ENCODE results near the gene RCAN2.

Gene RCAN2

GRCh38 chr6:46327779-46328178 lies 163.5 kb downstream of the RCAN2 start:
- Mint-ChIP-seq H3K4me1 (ENCODE audit: low read depth) (no peaks in the 10 kb centered on the region), H3K9me3 (ENCODE audit: low read depth) (no peaks in the 10 kb centered on the region), H3K27me3 (peaks cover 7% of the 10 kb centered on the region), H3K4me3 (no peak overlapping the region), H3K36me3 (no peaks in the 10 kb centered on the region), H3K27ac (no peak overlapping the region)

GRCh38 chr6:46325561-46326530 lies 165.4 kb downstream of the RCAN2 start:
- Mint-ChIP-seq H3K9me3 (ENCODE audit: low read depth) (no peaks in the 10 kb centered on the region), H3K27me3 (peaks cover 9% of the 10 kb centered on the region), H3K27ac (no peak overlapping the region), H3K36me3 (no peaks in the 10 kb centered on the region), H3K4me1 (ENCODE audit: low read depth) (no peaks in the 10 kb centered on the region), H3K4me3 (no peak overlapping the region)

- Mint-ChIP-seq H3K27ac (no peak overlapping the region), H3K4me1 (ENCODE audit: low read depth) (no peaks in the 10 kb centered on the region), H3K9me3 (ENCODE audit: low read depth) (no peaks in the 10 kb centered on the region), H3K36me3 (no peaks in the 10 kb centered on the region), H3K4me3 (no peak overlapping the region), H3K27me3 (peaks cover 9% of the 10 kb centered on the region)
Measured at GRCh38 chr6:46324706-46325105, 166.5 kb downstream of the RCAN2 start.

- no peak overlapping the region for H3K4me3 Mint-ChIP-seq
- H3K36me3 Mint-ChIP-seq, result no peaks in the 10 kb centered on the region
- no peaks in the 10 kb centered on the region for H3K4me1 Mint-ChIP-seq (ENCODE audit: low read depth)
- H3K9me3 Mint-ChIP-seq (ENCODE audit: low read depth), result no peaks in the 10 kb centered on the region
- peaks cover 7% of the 10 kb centered on the region for H3K27me3 Mint-ChIP-seq
- no peak overlapping the region for H3K27ac Mint-ChIP-seq
Measured at GRCh38 chr6:46323966-46324622, 167.2 kb downstream of the RCAN2 start.

GRCh38 chr6:46323312-46323965 lies 167.8 kb downstream of the RCAN2 start:
- H3K27me3 Mint-ChIP-seq, result peaks cover 5% of the 10 kb centered on the region
- H3K9me3 Mint-ChIP-seq (ENCODE audit: low read depth), result no peaks in the 10 kb centered on the region
- H3K4me3 Mint-ChIP-seq, result no peak overlapping the region
- no peaks in the 10 kb centered on the region for H3K36me3 Mint-ChIP-seq
- no peak overlapping the region for H3K27ac Mint-ChIP-seq
- H3K4me1 Mint-ChIP-seq (ENCODE audit: low read depth), result no peaks in the 10 kb centered on the region

GRCh38 chr6:46320505-46320904 lies 170.7 kb downstream of the RCAN2 start:
- no peaks in the 10 kb centered on the region for H3K36me3 Mint-ChIP-seq
- no peaks in the 10 kb centered on the region for H3K4me1 Mint-ChIP-seq (ENCODE audit: low read depth)
- H3K27ac Mint-ChIP-seq, result no peak overlapping the region
- peaks cover 5% of the 10 kb centered on the region for H3K27me3 Mint-ChIP-seq
- no peak overlapping the region for H3K4me3 Mint-ChIP-seq
- H3K9me3 Mint-ChIP-seq (ENCODE audit: low read depth), result no peaks in the 10 kb centered on the region

- Mint-ChIP-seq H3K4me3 (no peak overlapping the region), H3K36me3 (no peaks in the 10 kb centered on the region), H3K27me3 (no peaks in the 10 kb centered on the region), H3K9me3 (ENCODE audit: low read depth) (no peaks in the 10 kb centered on the region), H3K27ac (no peak overlapping the region), H3K4me1 (ENCODE audit: low read depth) (no peaks in the 10 kb centered on the region)
Measured at GRCh38 chr6:46315589-46315988, 175.7 kb downstream of the RCAN2 start.

- Mint-ChIP-seq H3K27ac (no peak overlapping the region), H3K9me3 (ENCODE audit: low read depth) (no peaks in the 10 kb centered on the region), H3K4me3 (no peak overlapping the region), H3K4me1 (ENCODE audit: low read depth) (no peaks in the 10 kb centered on the region), H3K27me3 (peaks cover 3% of the 10 kb centered on the region), H3K36me3 (no peaks in the 10 kb centered on the region)
Measured at GRCh38 chr6:46312654-46313053, 178.6 kb downstream of the RCAN2 start.

- peaks cover 5% of the 10 kb centered on the region for H3K27me3 Mint-ChIP-seq
- no peak overlapping the region for H3K27ac Mint-ChIP-seq
- H3K4me3 Mint-ChIP-seq, result no peak overlapping the region
- no peaks in the 10 kb centered on the region for H3K36me3 Mint-ChIP-seq
- H3K9me3 Mint-ChIP-seq (ENCODE audit: low read depth), result no peaks in the 10 kb centered on the region
- H3K4me1 Mint-ChIP-seq (ENCODE audit: low read depth), result no peaks in the 10 kb centered on the region
Measured at GRCh38 chr6:46310196-46310595, 181.1 kb downstream of the RCAN2 start.

GRCh38 chr6:46306431-46306830 lies 184.8 kb downstream of the RCAN2 start:
- Mint-ChIP-seq H3K9me3 (ENCODE audit: low read depth) (peaks cover 8% of the 10 kb centered on the region), H3K27ac (no peak overlapping the region), H3K27me3 (peaks cover 10% of the 10 kb centered on the region), H3K4me1 (ENCODE audit: low read depth) (no peaks in the 10 kb centered on the region), H3K36me3 (no peaks in the 10 kb centered on the region), H3K4me3 (no peak overlapping the region)

GRCh38 chr6:46305833-46306232 lies 185.4 kb downstream of the RCAN2 start:
- H3K27me3 Mint-ChIP-seq, result peaks cover 11% of the 10 kb centered on the region
- peaks cover 8% of the 10 kb centered on the region for H3K9me3 Mint-ChIP-seq (ENCODE audit: low read depth)
- no peaks in the 10 kb centered on the region for H3K4me1 Mint-ChIP-seq (ENCODE audit: low read depth)
- no peak overlapping the region for H3K4me3 Mint-ChIP-seq
- H3K27ac Mint-ChIP-seq, result no peak overlapping the region
- no peaks in the 10 kb centered on the region for H3K36me3 Mint-ChIP-seq

- Mint-ChIP-seq H3K36me3 (no peaks in the 10 kb centered on the region), H3K4me1 (ENCODE audit: low read depth) (no peaks in the 10 kb centered on the region), H3K27me3 (peaks cover 11% of the 10 kb centered on the region), H3K4me3 (no peak overlapping the region), H3K27ac (no peak overlapping the region), H3K9me3 (ENCODE audit: low read depth) (peaks cover 8% of the 10 kb centered on the region)
Measured at GRCh38 chr6:46305236-46305635, 186.0 kb downstream of the RCAN2 start.

- Mint-ChIP-seq H3K27me3 (peaks cover 13% of the 10 kb centered on the region), H3K36me3 (no peaks in the 10 kb centered on the region), H3K9me3 (ENCODE audit: low read depth) (peaks cover 8% of the 10 kb centered on the region), H3K4me1 (ENCODE audit: low read depth) (no peaks in the 10 kb centered on the region), H3K4me3 (no peak overlapping the region), H3K27ac (no peak overlapping the region)
Measured at GRCh38 chr6:46302816-46303215, 188.4 kb downstream of the RCAN2 start.

GRCh38 chr6:46302176-46302575 lies 189.1 kb downstream of the RCAN2 start:
- Mint-ChIP-seq H3K27me3 (peaks cover 16% of the 10 kb centered on the region), H3K9me3 (ENCODE audit: low read depth) (peaks cover 8% of the 10 kb centered on the region), H3K4me3 (no peak overlapping the region), H3K27ac (no peak overlapping the region), H3K36me3 (no peaks in the 10 kb centered on the region), H3K4me1 (ENCODE audit: low read depth) (no peaks in the 10 kb centered on the region)

- peaks cover 19% of the 10 kb centered on the region for H3K27me3 Mint-ChIP-seq
- no peak overlapping the region for H3K4me3 Mint-ChIP-seq
- no peaks in the 10 kb centered on the region for H3K4me1 Mint-ChIP-seq (ENCODE audit: low read depth)
- peaks cover 8% of the 10 kb centered on the region for H3K9me3 Mint-ChIP-seq (ENCODE audit: low read depth)
- H3K27ac Mint-ChIP-seq, result no peak overlapping the region
- H3K36me3 Mint-ChIP-seq, result no peaks in the 10 kb centered on the region
Measured at GRCh38 chr6:46299253-46299652, 192.0 kb downstream of the RCAN2 start.

Measured in activated naive CD8-positive, alpha-beta T cell (primary cell).